Activated CD4-positive, alpha-beta T cell treated with anti-CD3 and anti-CD28 coated beads for 1 hour (primary cell): Measurements from ENCODE around the gene GTPBP8.

Experiments used
- DNase-seq: peaks from one replicate; pipeline ENCODE4 v3.0.0-alpha.2; 2020

GTPBP8 gene

GRCh38 chr3:112990672-112991602 is at the start of gene GTPBP8:
Gene GTPBP8 (plus strand): TSS chr3:112990984. CDS start chr3:112991000, 16 bp downstream.
- DNase-seq = peak; percentile 72

DNA sequence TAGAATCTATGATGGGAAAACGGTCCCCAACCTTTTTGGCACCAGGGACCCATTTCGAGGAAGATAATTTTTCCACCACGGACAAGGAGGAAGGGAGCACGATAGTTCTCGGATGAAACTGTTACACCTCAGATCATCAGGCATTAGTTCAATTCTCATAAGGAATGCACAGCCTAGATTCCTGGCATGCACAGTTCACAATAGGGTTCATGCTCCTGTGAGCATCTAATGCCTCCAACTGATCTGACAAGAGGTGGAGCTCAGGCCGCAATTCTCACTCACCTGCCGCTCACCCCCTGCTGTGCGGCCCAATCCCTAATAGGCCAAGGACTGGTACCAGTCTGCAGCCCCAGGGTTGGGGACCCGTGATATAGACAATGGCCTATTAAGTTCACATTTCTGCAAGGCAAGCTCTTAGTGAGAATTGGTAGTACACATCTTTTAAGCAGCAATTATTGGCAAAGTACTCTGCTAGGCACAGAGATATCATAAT is 42.4 kb upstream of the GTPBP8 start:
- DNase-seq = no peak

DNA sequence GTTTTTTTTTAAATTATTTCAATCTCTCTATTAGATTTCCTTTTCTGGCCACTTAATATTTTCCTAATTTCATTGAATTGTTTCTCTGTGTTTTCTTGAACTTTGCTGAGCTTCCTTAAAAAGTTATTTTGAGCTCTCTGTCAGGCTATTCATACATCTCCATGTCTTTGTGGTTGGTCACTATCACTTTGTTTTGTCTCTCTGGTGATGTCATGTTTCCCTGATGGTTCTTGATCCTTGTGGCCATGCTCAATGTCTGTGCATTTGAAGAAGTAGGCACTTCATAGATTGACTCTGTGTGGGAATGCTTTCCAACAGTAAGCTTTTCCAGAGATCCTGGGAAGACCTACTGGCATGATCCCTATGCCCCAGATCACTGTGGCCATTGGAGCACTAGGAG is 34.4 kb upstream of the GTPBP8 start:
- no peak for DNase-seq

GRCh38 chr3:112958811-112959560 is 31.8 kb upstream of the GTPBP8 start:
- DNase-seq = no peak

- DNase-seq = no peak
Measured at GRCh38 chr3:112963683-112964082, 27.1 kb upstream of the GTPBP8 start.

- no peak for DNase-seq
Measured at GRCh38 chr3:112965656-112966055, 25.1 kb upstream of the GTPBP8 start.

- DNase-seq = no peak
Measured at GRCh38 chr3:112966633-112967032, 24.2 kb upstream of the GTPBP8 start.

GRCh38 chr3:112967425-112967824 is 23.4 kb upstream of the GTPBP8 start:
- no peak for DNase-seq

GRCh38 chr3:112967828-112968227 is 23.0 kb upstream of the GTPBP8 start:
- no peak for DNase-seq

GRCh38 chr3:112972158-112972557 is 18.6 kb upstream of the GTPBP8 start:
- no peak for DNase-seq

- DNase-seq = no peak
Measured at GRCh38 chr3:112973325-112974177, 17.2 kb upstream of the GTPBP8 start.

DNA sequence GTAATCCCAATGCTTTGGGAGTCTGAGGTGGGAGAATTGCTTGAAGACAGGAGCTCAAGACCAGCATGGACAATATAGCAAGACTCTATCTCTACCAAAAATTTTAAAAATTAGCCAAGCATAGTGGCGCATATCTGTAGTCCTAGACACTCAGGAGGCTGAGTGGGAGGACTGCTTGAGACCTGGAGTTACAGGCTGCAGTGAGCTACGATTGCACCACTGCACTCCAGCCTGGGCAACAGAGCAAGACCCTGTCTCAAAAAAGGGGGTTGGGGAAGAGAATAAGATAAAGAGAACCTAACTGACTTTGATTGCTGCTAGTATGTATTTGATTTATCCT is 16.6 kb upstream of the GTPBP8 start:
- no peak for DNase-seq

GRCh38 chr3:112974894-112975293 is 15.9 kb upstream of the GTPBP8 start, which contains the start of gene CD200R1:
Gene CD200R1 (minus strand): TSS chr3:112975103. CDS start chr3:112974857, 246 bp downstream.
- DNase-seq = no peak

DNA sequence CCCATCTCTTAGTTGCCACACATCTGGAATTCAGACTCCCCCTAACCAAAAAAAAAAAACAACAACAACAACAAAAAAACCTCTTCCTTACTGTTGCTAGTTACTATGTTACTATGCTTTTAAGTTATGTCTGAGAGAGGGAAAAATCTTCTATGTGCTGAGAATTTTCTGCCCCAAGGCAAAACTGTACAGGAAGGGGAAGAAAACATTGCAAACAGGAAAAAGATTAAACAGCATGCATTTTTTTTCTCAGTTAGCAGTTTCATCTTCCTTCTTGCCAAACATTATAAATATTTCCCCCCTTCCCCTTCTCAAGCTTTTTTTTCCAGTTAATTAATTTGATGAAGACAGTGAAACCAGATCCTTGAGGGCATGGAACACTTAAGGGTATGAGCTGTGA is 14.8 kb upstream of the GTPBP8 start:
- DNase-seq = no peak

DNA sequence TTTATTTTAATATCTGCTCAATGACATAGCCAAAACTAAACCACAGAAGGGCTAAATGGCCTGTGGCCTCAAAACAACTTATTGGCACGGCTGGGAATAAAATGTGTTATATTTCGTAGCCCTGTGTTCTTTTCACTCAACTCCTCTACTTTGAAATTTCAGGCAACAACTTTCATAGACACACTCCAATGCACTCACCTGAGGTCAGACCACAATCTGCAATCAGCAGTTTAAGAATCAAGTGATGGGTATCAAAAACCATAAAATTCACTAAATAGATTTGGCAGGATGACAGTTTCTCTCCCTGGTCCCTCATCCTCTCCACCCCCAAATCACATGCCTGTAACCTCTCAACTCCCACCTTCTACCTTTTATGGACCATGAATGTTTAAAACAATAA is 13.8 kb upstream of the GTPBP8 start:
- DNase-seq = no peak

- no peak for DNase-seq
Measured at GRCh38 chr3:112979244-112979832, 11.4 kb upstream of the GTPBP8 start.

- DNase-seq = no peak
Measured at GRCh38 chr3:112980080-112980479, 10.7 kb upstream of the GTPBP8 start.

DNA sequence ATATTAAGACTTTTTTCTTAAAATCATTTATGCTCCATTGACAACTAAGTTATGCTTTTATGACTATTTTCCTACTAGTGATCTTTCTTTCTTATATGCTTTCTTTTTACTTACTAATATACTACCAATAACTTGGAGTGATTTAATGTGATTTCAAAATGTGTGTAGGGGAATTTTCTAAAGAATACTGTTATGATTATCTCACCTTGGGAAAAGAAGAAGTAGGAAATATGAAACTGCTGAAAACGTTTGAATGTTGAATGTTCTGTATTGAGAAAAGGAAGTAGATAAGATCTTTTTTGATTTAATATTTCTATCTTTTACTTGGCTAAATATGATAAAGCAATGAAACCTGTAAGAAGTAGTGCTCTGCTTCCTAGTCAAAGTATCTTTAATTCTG is 8.1 kb upstream of the GTPBP8 start:
- no peak for DNase-seq

- peak; percentile 23 for DNase-seq
Measured at GRCh38 chr3:112984485-112984884, 6.3 kb upstream of the GTPBP8 start.

DNA sequence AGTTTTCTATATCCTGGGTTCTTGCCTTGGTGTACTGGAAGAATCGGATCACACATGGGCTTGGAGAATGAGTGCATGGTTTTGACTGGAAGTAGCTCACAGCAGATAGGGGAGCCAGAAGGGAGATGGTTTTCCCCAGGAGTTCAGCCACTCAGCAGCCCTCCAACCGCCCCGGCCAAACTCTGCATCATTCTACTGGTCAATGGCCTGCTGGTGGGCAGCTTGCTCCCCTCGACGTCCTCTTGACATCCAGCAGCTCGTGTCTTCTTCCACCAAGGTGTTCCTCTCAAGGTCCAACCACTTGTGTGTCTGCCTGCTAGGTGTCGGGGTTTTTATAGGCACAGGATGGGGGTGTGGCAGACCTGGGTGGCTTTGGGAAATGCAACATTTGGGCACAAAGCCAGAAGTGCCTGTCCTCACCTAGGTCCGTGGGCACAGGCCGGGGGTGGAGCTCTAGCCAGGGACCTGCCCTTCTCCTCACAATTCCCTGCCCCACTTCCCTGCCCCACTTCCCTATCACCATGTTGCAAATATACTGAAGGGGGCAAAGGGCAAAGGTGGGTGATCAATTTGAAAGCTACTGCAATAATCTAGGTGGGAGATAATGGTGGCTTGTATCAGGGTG is 3.0 kb upstream of the GTPBP8 start:
- no peak for DNase-seq

GRCh38 chr3:112995800-112996199 is 5.0 kb downstream of the GTPBP8 start:
- DNase-seq = no peak

DNA sequence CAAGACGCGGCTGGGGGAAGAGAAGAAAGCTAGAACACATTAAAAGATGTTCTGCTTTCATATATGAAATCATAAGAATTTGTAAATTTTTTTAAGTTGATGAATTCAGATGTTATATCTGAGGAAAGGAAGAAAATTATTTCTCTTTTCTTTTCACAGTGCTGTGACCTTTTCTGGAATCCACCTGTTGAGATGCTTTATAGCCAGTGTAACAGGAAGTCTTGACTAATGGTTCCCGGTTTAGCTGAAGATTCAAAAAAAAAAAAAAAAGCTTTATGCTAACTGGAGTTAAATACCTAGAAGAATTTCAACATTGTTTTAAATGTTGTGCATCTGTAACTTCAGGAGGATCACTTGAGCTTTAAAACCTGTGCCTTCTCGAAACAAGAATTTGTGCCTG is 9.9 kb downstream of the GTPBP8 start:
- DNase-seq = no peak
